ENCODE measurements around the gene XRN1. TPM values are rescaled to one million over a fixed set of nuclear protein-coding genes. Genes with fewer than 3 reads are reported as not detected.

Gene XRN1
- total RNA-seq, 4 donors from 2014 or later = 43.2 to 148 (median 61.8) TPM

GRCh38 chr3:142484912-142485435 is 37.1 kb upstream of the XRN1 start:
- Histone ChIP-seq H3K36me3 (peaks cover 18 to 25% of the 10 kb centered on the region in 2 donors), H3K27me3 (no peaks in the 10 kb centered on the region), H3K4me1 (no peaks in the 10 kb centered on the region), H3K9me3 (no peaks in the 10 kb centered on the region), H3K4me3 (replicated peaks in 1 of 3) (no peak overlapping the region), H3K27ac (no peak overlapping the region)
- WGBS, 2 donors = 95 to 99% methylated on average over 4 of the region's 4 CpGs
- DNase-seq = no peak
- TF ChIP-seq, protein P1, sequence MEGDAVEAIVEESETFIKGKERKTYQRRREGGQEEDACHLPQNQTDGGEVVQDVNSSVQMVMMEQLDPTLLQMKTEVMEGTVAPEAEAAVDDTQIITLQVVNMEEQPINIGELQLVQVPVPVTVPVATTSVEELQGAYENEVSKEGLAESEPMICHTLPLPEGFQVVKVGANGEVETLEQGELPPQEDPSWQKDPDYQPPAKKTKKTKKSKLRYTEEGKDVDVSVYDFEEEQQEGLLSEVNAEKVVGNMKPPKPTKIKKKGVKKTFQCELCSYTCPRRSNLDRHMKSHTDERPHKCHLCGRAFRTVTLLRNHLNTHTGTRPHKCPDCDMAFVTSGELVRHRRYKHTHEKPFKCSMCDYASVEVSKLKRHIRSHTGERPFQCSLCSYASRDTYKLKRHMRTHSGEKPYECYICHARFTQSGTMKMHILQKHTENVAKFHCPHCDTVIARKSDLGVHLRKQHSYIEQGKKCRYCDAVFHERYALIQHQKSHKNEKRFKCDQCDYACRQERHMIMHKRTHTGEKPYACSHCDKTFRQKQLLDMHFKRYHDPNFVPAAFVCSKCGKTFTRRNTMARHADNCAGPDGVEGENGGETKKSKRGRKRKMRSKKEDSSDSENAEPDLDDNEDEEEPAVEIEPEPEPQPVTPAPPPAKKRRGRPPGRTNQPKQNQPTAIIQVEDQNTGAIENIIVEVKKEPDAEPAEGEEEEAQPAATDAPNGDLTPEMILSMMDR (IDR thresholded peaks at IDR 0.05) = no peak
- intact Hi-C loops (cut with DNase I) = no loop called here

DNA sequence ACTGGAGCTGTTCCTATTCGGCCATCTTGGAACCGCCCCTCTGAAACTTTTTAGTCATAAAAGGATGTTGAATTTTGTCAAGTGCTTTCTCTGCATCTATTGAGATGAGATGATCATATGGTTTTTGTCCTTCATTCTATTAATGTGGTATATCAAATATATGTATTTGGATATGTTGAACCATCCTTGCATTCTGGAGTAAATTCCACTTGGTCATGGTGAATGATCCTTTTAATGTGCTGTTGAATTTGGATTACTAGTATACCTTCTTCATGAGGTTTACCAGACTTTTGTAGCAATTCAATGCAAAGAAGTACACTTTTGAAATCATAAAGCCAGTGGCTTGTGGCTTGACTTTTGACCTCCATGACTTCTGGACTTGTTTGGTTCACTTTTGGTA is 33.4 kb upstream of the XRN1 start:
- peaks cover 18 to 21% of the 10 kb centered on the region in 2 donors for H3K36me3 ChIP-seq
- no peak overlapping the region for H3K4me3 ChIP-seq (replicated peaks in 1 of 3)
- intact Hi-C loops (cut with DNase I) = no loop called here
- no peaks in the 10 kb centered on the region for H3K27me3 ChIP-seq
- TF ChIP-seq, protein P1 (IDR thresholded peaks at IDR 0.05) = no peak
- no peak for TF ChIP-seq POLR2A (IDR thresholded peaks at IDR 0.05)
- DNase-seq = no peak
- H3K9me3 ChIP-seq = no peaks in the 10 kb centered on the region
- no peaks in the 10 kb centered on the region for H3K4me1 ChIP-seq
- 98% methylated on average over 2 of the region's 2 CpGs for WGBS, 2 donors
- H3K27ac ChIP-seq = no peak overlapping the region

DNA sequence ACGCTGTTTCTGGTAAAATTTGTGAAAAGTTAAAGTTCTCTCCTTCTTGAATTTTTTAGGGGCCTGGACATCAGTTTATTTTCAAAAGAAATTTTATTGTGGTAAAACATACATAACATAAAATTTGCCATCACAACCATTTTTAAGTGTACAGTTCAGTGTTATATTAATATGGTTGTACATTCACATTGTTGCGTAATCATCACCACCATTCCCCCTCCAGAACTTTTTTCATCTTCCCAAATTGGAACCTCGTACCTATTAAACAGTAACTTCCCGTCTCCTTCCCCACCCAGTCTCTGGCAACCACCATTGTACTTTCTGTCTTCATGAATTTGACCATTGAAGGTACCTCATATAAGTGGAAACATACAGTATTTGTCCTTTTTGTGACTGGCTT is 23.0 kb upstream of the XRN1 start:
- WGBS, 2 donors = 97 to 98% methylated on average over 4 of the region's 4 CpGs
- H3K36me3 ChIP-seq = peaks cover 0 to 3% of the 10 kb centered on the region in 2 donors
- no peak overlapping the region for H3K4me3 ChIP-seq (replicated peaks in 1 of 3)
- DNase-seq = no peak
- no peaks in the 10 kb centered on the region for H3K9me3 ChIP-seq
- TF ChIP-seq POLR2A (IDR thresholded peaks at IDR 0.05) = no peak
- TF ChIP-seq, protein P1 (IDR thresholded peaks at IDR 0.05) = no peak
- H3K4me1 ChIP-seq = no peaks in the 10 kb centered on the region
- H3K27ac ChIP-seq = no peak overlapping the region
- intact Hi-C loops (cut with DNase I) = no loop called here
- H3K27me3 ChIP-seq = no peaks in the 10 kb centered on the region

DNA sequence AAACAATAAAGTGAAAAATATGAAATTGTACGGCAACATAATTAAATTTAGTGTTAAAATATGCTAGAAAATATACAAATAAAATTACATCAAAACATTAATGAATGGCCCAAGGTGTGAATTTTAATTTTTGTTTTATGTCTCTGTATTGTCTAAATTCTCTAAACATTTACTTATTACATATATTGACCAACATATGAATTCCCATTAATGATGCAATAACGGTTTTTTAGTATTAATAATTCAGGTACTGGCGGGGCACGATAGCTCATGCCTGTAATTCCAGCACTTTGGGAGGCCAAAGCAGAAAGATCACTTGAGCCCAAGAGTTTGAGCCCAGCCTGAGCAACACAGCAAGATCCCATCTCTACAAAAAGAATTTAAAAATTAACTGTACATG is 20.6 kb upstream of the XRN1 start:
- 94 to 97% methylated on average over 4 of the region's 4 CpGs for WGBS, 2 donors
- TF ChIP-seq, protein P1 (IDR thresholded peaks at IDR 0.05) = no peak
- TF ChIP-seq POLR2A (IDR thresholded peaks at IDR 0.05) = no peak
- Histone ChIP-seq H3K27ac (no peak overlapping the region), H3K27me3 (no peaks in the 10 kb centered on the region), H3K4me1 (no peaks in the 10 kb centered on the region), H3K9me3 (no peaks in the 10 kb centered on the region), H3K36me3 (peaks cover 0 to 3% of the 10 kb centered on the region in 2 donors), H3K4me3 (replicated peaks in 1 of 3) (no peak overlapping the region)
- no peak for DNase-seq
- intact Hi-C loops (cut with DNase I) = no loop called here

DNA sequence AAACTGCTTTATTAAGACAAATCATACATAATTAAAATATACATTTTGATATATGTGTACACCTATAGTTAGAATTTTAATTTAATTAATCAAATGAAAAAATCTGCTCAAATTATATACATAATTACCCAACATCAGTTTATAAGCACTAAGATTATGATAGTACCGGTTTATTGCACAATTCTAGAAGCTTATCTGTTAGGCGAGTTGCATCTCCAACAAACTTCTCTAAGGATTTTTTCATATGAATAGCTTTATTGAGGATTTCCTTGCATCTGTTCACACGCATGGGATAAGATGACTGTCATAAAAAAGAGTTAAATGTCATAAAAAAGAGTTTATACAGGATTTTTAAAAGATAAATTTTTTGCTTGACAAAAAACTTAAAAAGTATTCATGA is 19.9 kb upstream of the XRN1 start:
- whole genome bisulfite sequencing, 2 donors = 97 to 99% methylated on average over 3 of the region's 3 CpGs

More for the DNA sequence above, 19.9 kb upstream of the XRN1 start:
- intact Hi-C loops (cut with DNase I) = no loop called here
- TF ChIP-seq, protein P1 (IDR thresholded peaks at IDR 0.05) = no peak
- no peak for TF ChIP-seq POLR2A (IDR thresholded peaks at IDR 0.05)
- Histone ChIP-seq H3K36me3 (peaks cover 0 to 3% of the 10 kb centered on the region in 2 donors), H3K4me3 (replicated peaks in 1 of 3) (no peak overlapping the region), H3K4me1 (no peaks in the 10 kb centered on the region), H3K9me3 (no peaks in the 10 kb centered on the region), H3K27me3 (no peaks in the 10 kb centered on the region), H3K27ac (no peak overlapping the region)
- DNase-seq = no peak
